Activated CD8-positive, alpha-beta T cell treated with anti-CD3 and anti-CD28 coated beads for 36 hours (primary cell): ENCODE data around the gene BCL2L14. TPM values are rescaled to one million over a fixed set of nuclear protein-coding genes. Genes with fewer than 3 reads are reported as not detected.

ENCODE experiments used
- ATAC-seq: fragments of 200-7000 bp; cut with Tn5 transposase; one replicate; pipeline ENCODE4 v1.10.0; 2021; ENCODE audit warnings: mild to moderate bottlenecking, moderate library complexity
- CTCF ChIA-PET: fragments of 350-600 bp; sonication (Branson Sonifier 250); formaldehyde crosslinking; loops from one replicate; lab custom pipeline; 2021; ENCODE audit warnings: antibody characterized with exemption; lab: Charles Lee
- POLR2A ChIA-PET: fragments of 350-600 bp; sonication (Branson Sonifier 250); formaldehyde crosslinking; loops from one replicate; lab custom pipeline; 2021; ENCODE audit warnings: antibody characterized with exemption; lab: Charles Lee
- DNase-seq: peaks from one replicate; pipeline ENCODE4 v3.0.0-alpha.2; 2020
- H3K27ac Mint-ChIP-seq: one replicate; pipeline ENCODE4 v1.8.0; 2021; ENCODE audit warnings: mild to moderate bottlenecking, mixed read lengths
- H3K27me3 Mint-ChIP-seq: one replicate; pipeline ENCODE4 v1.8.0; 2021; ENCODE audit warnings: mixed read lengths
- H3K36me3 Mint-ChIP-seq: one replicate; pipeline ENCODE4 v1.8.0; 2021; ENCODE audit warnings: low read depth, mixed read lengths
- H3K4me1 Mint-ChIP-seq: one replicate; pipeline ENCODE4 v1.8.0; 2021; ENCODE audit warnings: low read depth, mixed read lengths
- H3K4me3 Mint-ChIP-seq: one replicate; pipeline ENCODE4 v1.8.0; 2021; ENCODE audit warnings: mild to moderate bottlenecking, moderate library complexity, mixed read lengths
- H3K9me3 Mint-ChIP-seq: one replicate; pipeline ENCODE4 v1.8.0; 2021; ENCODE audit warnings: mixed read lengths
- intact Hi-C: fragments of 100-400 bp; cut with micrococcal nuclease; formaldehyde crosslinking; loops from one replicate; pipeline ENCODE4 v1.10.0; 2022
- microRNA-seq: library from miRNA; unstranded; fragments of <30 nt; microRNA quantifications from one replicate; pipeline ENCODE4 v1.2.0, GENCODE V29; 2022; ENCODE audit warnings: borderline microRNAs expressed, borderline replicate concordance
- total RNA-seq, 2 experiments: library from RNA; stranded (reverse); gene quantifications; one replicate each; pipeline ENCODE4 v1.2.3, GENCODE V29; 2021
- TF ChIP-seq, protein P1 (sequence below): fragments of 200-600 bp; IDR thresholded peaks from one replicate; pipeline ENCODE4 v1.8.0; 2022; ENCODE audit warnings: antibody characterized with exemption, mild to moderate bottlenecking

Gene BCL2L14
- total RNA-seq, 2 experiments from 2014 or later, result 3.7 to 5.1 TPM

DNA sequence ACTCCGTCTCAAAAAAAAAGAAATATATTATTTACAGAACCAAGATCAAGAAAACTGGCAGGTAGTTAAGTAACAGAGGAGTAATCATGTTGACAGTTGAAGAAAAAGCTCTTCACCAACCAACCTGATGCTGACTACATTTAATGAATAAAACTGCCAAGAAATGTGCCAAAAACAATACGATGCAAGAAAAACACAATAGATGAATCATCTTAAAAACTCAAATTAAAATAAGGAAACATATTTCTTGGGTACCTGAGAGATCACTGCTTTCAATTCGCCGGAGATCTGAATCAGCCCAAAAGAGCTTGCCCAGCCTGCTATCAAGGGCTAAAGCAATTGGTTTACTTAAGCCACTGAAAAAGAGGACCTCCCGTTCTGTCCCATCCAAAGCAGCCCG, 76.4 kb downstream of the BCL2L14 start:
- ChIA-PET POLR2A (interaction anchor here (0.6 kb wide), 1 partner anchor 975 kb away, joined by 3 read pairs; no protein-coding TSS in a partner anchor), CTCF (interaction anchor here (0.9 kb wide), 1 partner anchor 20 kb away, joined by 3 read pairs; no protein-coding TSS in a partner anchor)
- TF ChIP-seq, protein P1, sequence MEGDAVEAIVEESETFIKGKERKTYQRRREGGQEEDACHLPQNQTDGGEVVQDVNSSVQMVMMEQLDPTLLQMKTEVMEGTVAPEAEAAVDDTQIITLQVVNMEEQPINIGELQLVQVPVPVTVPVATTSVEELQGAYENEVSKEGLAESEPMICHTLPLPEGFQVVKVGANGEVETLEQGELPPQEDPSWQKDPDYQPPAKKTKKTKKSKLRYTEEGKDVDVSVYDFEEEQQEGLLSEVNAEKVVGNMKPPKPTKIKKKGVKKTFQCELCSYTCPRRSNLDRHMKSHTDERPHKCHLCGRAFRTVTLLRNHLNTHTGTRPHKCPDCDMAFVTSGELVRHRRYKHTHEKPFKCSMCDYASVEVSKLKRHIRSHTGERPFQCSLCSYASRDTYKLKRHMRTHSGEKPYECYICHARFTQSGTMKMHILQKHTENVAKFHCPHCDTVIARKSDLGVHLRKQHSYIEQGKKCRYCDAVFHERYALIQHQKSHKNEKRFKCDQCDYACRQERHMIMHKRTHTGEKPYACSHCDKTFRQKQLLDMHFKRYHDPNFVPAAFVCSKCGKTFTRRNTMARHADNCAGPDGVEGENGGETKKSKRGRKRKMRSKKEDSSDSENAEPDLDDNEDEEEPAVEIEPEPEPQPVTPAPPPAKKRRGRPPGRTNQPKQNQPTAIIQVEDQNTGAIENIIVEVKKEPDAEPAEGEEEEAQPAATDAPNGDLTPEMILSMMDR, result no peak
- Mint-ChIP-seq H3K4me1 (no peaks in the 10 kb centered on the region), H3K27ac (no peak overlapping the region), H3K36me3 (no peaks in the 10 kb centered on the region), H3K4me3 (no peak overlapping the region), H3K9me3 (no peaks in the 10 kb centered on the region), H3K27me3 (no peaks in the 10 kb centered on the region)
- ATAC-seq, result no peak
- intact Hi-C loops, result no loop called here
- no peak for DNase-seq

Small RNA genes lying within 50 kb of the gene (microRNA-seq; reads per million reads assigned to microRNA genes)
- gene MIR1244-4, result not detected

Other genes starting within 250 kb of the BCL2L14 start
- 1 to 10 TPM; 1.3 to 2.0 TPM for gene LRP6, start 196.1 kb downstream of the BCL2L14 start, total RNA-seq